NCI-H510A treated with DMSO at 0.1 percent for 48 hours (cell line): ENCODE results near the gene RFX2.
A peak's percentile ranks its signal among the peaks of the same experiment; 100 is the strongest.
"Not testable (repeated sequence)": the region's sequence is repeated elsewhere in the genome, so short reads cannot be mapped to it uniquely, and the experiment has no call there.

Source experiments
- DNase-seq: peaks from one replicate; lab custom pipeline; 2025; lab: John Stamatoyannopoulos, UW

Gene RFX2

GRCh38 chr19:6074709-6075403 lies 35.4 kb downstream of the RFX2 start:
- no peak for DNase-seq

- no peak for DNase-seq
Observed at GRCh38 chr19:6073858-6074708, 36.2 kb downstream of the RFX2 start.

GRCh38 chr19:6073233-6073632 lies 37.1 kb downstream of the RFX2 start:
- DNase-seq, result not testable (repeated sequence)

- no peak for DNase-seq
Observed at GRCh38 chr19:6071875-6072274, 38.4 kb downstream of the RFX2 start.

- no peak for DNase-seq
Observed at GRCh38 chr19:6070720-6071485, 39.4 kb downstream of the RFX2 start.

GRCh38 chr19:6070207-6070681 lies 40.1 kb downstream of the RFX2 start:
- DNase-seq, result no peak

GRCh38 chr19:6069268-6069791 lies 41.0 kb downstream of the RFX2 start:
- DNase-seq, result no peak

- no peak for DNase-seq
Observed at GRCh38 chr19:6068711-6069110, 41.6 kb downstream of the RFX2 start.

- DNase-seq, result no peak
Observed at GRCh38 chr19:6067975-6068374, 42.3 kb downstream of the RFX2 start.

GRCh38 chr19:6066661-6067646 lies 43.3 kb downstream of the RFX2 start:
- peak; percentile 99 for DNase-seq

GRCh38 chr19:6065685-6066374 lies 44.5 kb downstream of the RFX2 start:
- peak; percentile 74 for DNase-seq

GRCh38 chr19:6064336-6065073 lies 45.8 kb downstream of the RFX2 start:
- DNase-seq, result no peak

GRCh38 chr19:6063576-6064335 lies 46.5 kb downstream of the RFX2 start:
- DNase-seq, result no peak

- DNase-seq, result no peak
Observed at GRCh38 chr19:6062961-6063575, 47.2 kb downstream of the RFX2 start.

- no peak for DNase-seq
Observed at GRCh38 chr19:6062274-6062673, 48.0 kb downstream of the RFX2 start.

- no peak for DNase-seq
Observed at GRCh38 chr19:6061376-6062130, 48.7 kb downstream of the RFX2 start.

GRCh38 chr19:6060600-6061375 lies 49.5 kb downstream of the RFX2 start:
- DNase-seq, result no peak
